ENCODE results near the gene RSPO4. TPM values are rescaled to one million over a fixed set of nuclear protein-coding genes. Genes with fewer than 3 reads are reported as not detected.

Gene RSPO4
- total RNA-seq, 2 donors from 2014 or later = 1.8 TPM; not detected in 1

DNA sequence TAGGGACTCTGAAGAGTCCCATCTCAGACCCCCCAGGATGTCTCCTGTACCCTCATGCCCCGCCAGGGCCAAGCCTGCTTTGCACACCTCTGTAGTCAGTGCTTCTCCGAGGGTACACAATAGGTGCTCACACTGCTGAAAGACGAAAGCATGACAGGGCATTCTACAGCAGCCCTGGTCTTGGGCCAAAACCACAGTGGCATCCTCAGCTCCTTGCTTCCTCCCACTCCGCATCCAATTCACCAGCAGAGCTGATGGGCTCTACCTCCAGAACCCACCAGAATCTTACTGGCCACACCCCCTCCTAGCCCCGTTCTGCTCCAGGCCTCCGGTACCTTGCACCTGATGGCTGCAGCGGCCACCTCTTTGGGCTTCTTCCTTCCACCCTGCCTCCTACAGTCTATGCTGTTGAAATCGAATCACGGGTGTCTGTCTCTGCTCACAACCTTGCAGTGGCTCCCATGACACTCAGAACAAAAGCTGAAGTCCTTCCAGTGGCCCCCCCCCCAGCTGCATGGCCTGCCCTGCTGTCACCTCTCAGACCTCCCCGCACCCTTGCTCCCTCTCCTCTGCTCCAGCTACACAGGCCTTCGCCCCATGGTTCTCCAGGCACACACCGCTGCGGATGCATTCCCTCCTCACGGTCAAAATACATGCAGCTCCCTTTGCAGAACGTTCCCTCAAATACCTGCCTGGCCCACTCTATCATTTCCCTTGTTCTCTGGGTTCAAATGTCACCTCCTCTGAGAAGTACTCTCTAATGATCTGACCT is 87.2 kb downstream of the RSPO4 start:
- WGBS = 69% methylated on average over 15 of the region's 15 CpGs
- Histone ChIP-seq H3K27me3 (replicated peaks; ENCODE audit: insufficient read depth) (no peaks in the 10 kb centered on the region), H3K36me3 (no peaks in the 10 kb centered on the region), H3K4me3 (no peak overlapping the region), H3K9me3 (no peaks in the 10 kb centered on the region), H3K27ac (no peak overlapping the region), H3K4me1 (replicated peaks) (no peaks in the 10 kb centered on the region)
- DNase-seq (ENCODE audit: low spot score) = no peak
- intact Hi-C loops (cut with DNase I) = no loop called here
- TF ChIP-seq POLR2A (IDR thresholded peaks at IDR 0.05) (no peak), POLR2AphosphoS5 (IDR thresholded peaks at IDR 0.05) (no peak)
- TF ChIP-seq, protein P1, sequence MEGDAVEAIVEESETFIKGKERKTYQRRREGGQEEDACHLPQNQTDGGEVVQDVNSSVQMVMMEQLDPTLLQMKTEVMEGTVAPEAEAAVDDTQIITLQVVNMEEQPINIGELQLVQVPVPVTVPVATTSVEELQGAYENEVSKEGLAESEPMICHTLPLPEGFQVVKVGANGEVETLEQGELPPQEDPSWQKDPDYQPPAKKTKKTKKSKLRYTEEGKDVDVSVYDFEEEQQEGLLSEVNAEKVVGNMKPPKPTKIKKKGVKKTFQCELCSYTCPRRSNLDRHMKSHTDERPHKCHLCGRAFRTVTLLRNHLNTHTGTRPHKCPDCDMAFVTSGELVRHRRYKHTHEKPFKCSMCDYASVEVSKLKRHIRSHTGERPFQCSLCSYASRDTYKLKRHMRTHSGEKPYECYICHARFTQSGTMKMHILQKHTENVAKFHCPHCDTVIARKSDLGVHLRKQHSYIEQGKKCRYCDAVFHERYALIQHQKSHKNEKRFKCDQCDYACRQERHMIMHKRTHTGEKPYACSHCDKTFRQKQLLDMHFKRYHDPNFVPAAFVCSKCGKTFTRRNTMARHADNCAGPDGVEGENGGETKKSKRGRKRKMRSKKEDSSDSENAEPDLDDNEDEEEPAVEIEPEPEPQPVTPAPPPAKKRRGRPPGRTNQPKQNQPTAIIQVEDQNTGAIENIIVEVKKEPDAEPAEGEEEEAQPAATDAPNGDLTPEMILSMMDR (IDR thresholded peaks at IDR 0.05) = no peak

DNA sequence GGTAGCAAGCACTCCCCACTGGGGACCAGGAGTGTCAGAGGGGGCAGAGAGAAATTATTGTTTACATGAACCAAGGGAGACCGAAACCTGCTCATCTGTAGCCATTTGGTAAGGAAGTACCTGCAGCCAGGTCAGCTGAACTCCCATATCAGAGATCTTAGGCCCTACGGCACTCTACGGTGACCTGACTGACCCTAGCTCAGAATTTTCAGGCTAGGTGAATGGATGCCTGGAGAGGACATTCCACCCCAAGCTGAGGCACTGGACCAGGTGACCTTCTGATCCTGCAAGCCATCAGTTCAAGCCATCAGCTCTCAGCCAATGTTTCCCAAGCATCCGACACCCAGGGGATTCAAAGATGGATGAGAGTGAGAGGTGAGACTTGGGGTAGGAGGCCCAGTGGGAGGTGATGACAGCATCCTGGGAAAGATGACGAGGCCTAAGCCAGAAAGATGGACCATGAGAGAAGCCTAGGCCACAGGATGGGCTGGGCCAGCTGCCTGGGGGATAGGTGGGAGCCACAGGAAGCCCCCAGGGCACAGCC is 88.7 kb downstream of the RSPO4 start:
- H3K27me3 ChIP-seq (replicated peaks; ENCODE audit: insufficient read depth) = no peaks in the 10 kb centered on the region
- H3K4me1 ChIP-seq (replicated peaks) = no peaks in the 10 kb centered on the region
- 92% methylated on average over 5 of the region's 5 CpGs for WGBS
- no peak for DNase-seq (ENCODE audit: low spot score)
- no peak overlapping the region for H3K4me3 ChIP-seq
- TF ChIP-seq POLR2A (IDR thresholded peaks at IDR 0.05) = no peak
- TF ChIP-seq, protein P1 (IDR thresholded peaks at IDR 0.05) = no peak
- TF ChIP-seq POLR2AphosphoS5 (IDR thresholded peaks at IDR 0.05) = no peak
- intact Hi-C loops (cut with DNase I) = no loop called here
- H3K36me3 ChIP-seq = no peaks in the 10 kb centered on the region
- no peak overlapping the region for H3K27ac ChIP-seq
- no peaks in the 10 kb centered on the region for H3K9me3 ChIP-seq

DNA sequence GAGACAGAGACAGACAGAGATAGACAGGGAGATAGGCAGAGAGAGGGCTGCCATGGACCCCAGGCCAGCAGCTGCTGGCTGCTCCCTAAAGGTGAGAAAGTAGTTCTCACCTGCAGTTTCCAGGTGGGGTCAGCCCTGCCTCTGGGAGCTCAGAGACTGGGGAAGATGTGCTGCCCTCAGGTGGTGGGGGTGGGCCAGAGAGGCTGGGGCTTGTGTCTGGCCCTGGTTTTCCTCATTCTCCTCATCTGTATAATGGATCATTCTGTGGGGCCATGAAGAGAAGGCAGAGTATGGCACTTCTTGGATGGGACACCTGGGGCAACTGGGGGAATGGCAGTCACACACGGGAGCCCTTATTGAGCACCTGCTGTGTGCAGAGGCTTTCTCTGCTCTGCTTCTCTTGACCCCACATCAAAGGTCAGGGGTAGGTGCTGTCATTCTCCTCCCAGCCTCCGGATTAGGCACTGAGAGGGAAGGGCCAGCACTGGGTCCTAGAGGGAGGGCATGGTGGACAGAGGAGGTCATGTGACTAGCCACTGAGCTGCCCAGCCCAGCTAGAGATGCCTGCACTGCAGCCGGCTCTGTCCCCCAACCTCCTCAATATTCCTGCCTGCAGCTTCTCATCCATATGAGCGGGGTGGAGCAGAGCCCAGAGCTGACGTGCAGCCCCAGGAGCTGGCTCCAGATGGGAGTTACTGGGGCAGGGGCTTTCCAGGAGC is 90.1 kb downstream of the RSPO4 start:
- Histone ChIP-seq H3K27me3 (replicated peaks; ENCODE audit: insufficient read depth) (no peaks in the 10 kb centered on the region), H3K27ac (no peak overlapping the region), H3K4me3 (no peak overlapping the region), H3K9me3 (no peaks in the 10 kb centered on the region), H3K36me3 (no peaks in the 10 kb centered on the region), H3K4me1 (replicated peaks) (no peaks in the 10 kb centered on the region)
- WGBS = 58% methylated on average over 5 of the region's 5 CpGs
- intact Hi-C loops (cut with DNase I) = no loop called here
- no peak for TF ChIP-seq POLR2AphosphoS5 (IDR thresholded peaks at IDR 0.05)
- TF ChIP-seq, protein P1 (IDR thresholded peaks at IDR 0.05) = no peak
- no peak for TF ChIP-seq POLR2A (IDR thresholded peaks at IDR 0.05)
- DNase-seq (ENCODE audit: low spot score) = no peak

DNA sequence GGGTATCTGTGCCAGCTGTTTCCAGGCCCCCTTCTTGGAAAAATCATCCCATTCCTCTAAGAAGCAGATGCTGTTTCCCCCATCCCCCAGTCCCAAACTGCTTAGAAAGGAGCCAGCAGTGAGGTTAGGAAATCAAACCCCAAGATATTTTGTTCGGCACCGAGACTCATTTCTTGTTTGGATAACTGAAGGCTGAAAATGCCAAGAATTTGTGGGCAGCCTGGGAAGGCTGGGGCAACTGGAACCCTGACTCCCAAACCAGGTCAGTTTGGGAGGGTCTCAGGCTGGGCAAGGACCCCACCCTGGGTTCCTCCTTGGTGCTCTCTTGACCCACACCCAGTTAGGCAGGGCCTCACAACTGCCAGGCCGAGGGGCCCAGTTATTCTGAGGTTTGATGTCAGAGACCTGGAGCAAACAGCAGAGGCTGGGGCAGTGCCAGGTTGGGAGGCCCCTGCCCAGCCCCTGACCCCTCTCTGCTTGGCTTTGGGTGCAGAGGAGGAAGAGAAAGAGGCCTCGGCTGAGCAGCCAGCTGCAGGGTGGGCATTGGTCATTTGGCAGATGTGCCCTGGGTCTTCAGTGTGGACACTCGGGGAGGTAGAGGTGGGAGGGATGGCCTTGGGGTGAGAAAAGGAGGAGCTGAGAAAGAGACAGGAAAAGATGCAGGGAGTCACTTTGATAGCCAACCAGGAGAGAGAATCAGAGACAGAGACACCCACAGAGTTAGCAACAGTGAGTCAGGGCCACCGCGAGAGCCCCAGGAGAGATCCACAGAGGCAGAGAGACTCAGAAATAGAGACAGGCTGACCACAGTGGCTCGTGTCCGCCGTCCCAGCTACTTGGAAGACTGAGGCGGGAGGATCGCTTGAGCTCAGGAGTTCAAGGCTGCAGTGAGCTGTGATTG is 91.0 kb downstream of the RSPO4 start:
- Histone ChIP-seq H3K4me1 (replicated peaks) (no peaks in the 10 kb centered on the region), H3K4me3 (no peak overlapping the region), H3K9me3 (no peaks in the 10 kb centered on the region), H3K36me3 (no peaks in the 10 kb centered on the region), H3K27me3 (replicated peaks; ENCODE audit: insufficient read depth) (no peaks in the 10 kb centered on the region), H3K27ac (no peak overlapping the region)
- TF ChIP-seq POLR2AphosphoS5 (IDR thresholded peaks at IDR 0.05) (no peak), POLR2A (IDR thresholded peaks at IDR 0.05) (no peak)
- TF ChIP-seq, protein P1 (IDR thresholded peaks at IDR 0.05) = no peak
- 68% methylated on average over 12 of the region's 12 CpGs for WGBS
- intact Hi-C loops (cut with DNase I) = no loop called here
- no peak for DNase-seq (ENCODE audit: low spot score)
